Prostate gland (tissue), 2 donors: ENCODE measurements around the gene ENAH. TPM values are rescaled to one million over a fixed set of nuclear protein-coding genes. Genes with fewer than 3 reads are reported as not detected.

Source experiments
- DNase-seq: peaks from one replicate; pipeline ENCODE4 v3.0.0-alpha.2; 2019; ENCODE audit warnings: low spot score
- H3K27ac ChIP-seq, 2 donors: fragments of 200-600 bp; sonication (generic); 2 replicates each; pipeline ENCODE4 v1.5.1; 2017 to 2019
- H3K27me3 ChIP-seq: fragments of 200-600 bp; sonication (generic); replicated peaks from 2 replicates; pipeline ENCODE4 v1.5.1; 2019; ENCODE audit not compliant: insufficient read depth
- H3K36me3 ChIP-seq, 2 donors: fragments of 200-600 bp; sonication (generic); 1 replicate in 1 of 2; 2 replicates in 1 of 2; pipeline versions ENCODE4 v1.5.1 to v1.8.1; 2017 to 2019
- H3K4me1 ChIP-seq: fragments of 200-600 bp; sonication (generic); replicated peaks from 2 replicates; pipeline ENCODE4 v1.5.1; 2019
- H3K4me3 ChIP-seq, 2 donors: fragments of 200-600 bp; sonication (generic); 2 replicates each; pipeline ENCODE4 v1.5.1; 2017 to 2019
- H3K9me3 ChIP-seq: fragments of 200-600 bp; sonication (generic); 2 replicates; pipeline ENCODE4 v1.5.1; 2017
- POLR2A ChIP-seq: fragments of 450-650 bp; IDR thresholded peaks from one replicate; pipeline ENCODE4 v1.6.1; 2016; ENCODE audit warnings: antibody characterized with exemption, mild to moderate bottlenecking
- POLR2AphosphoS5 ChIP-seq: sonication (generic); formaldehyde crosslinking; IDR thresholded peaks from one replicate; pipeline ENCODE4 v1.6.1; 2017; ENCODE audit warnings: antibody characterized with exemption
- WGBS: methylation state at CpG from one replicate; pipeline ENCODE4 v1.1.5; 2018; 5-methylcytosine and 5-hydroxymethylcytosine counted together
- intact Hi-C: fragments of 100-400 bp; cut with DNase I; formaldehyde crosslinking; loops from one replicate; pipeline ENCODE4 v1.14.2; 2022
- total RNA-seq, 2 donors: library from RNA; depleted of rRNA; stranded (reverse); fragments of >200 nt; gene quantifications; one replicate each; pipeline ENCODE4 v1.1.0, GENCODE V29; 2016
- TF ChIP-seq, protein P1 (sequence below), 4 experiments: fragments of 200-600 bp in 2 of 4; fragments of 450-650 bp in 2 of 4; sonication (generic) in 2 of 4; IDR thresholded peaks; 1 replicate in 3 of 4; 2 replicates in 1 of 4; pipeline ENCODE4 v1.5.1; 2016 to 2019; ENCODE audit warnings: antibody characterized with exemption in 4 of 4, mild to moderate bottlenecking in 2 of 4, moderate library complexity in 2 of 4

Gene ENAH
- total RNA-seq, 2 donors from 2014 or later = 36.4 to 93.6 TPM

DNA sequence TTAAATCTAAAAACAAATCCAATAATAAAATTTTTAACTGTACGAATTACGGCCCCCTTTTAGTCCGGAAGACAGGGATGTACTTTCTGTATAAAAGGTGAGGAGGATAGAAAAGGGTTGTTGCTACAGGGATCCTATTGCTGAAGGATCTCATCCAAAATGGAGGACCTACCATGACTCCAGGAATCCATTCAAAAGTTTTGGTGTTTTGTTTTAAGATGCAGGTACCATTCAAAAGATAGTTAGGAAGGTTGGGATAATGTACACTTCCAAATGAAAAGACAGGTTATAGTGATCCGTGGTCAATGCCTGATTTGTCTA lies 1.3 kb upstream of the ENAH start:
- H3K27me3 ChIP-seq = no peaks in the 10 kb centered on the region
- peak overlapping the region; percentile 96 to 97 for H3K27ac ChIP-seq
- no peaks in the 10 kb centered on the region for H3K4me1 ChIP-seq
- no peaks in the 10 kb centered on the region for H3K9me3 ChIP-seq
- TF ChIP-seq POLR2A (no peak), POLR2AphosphoS5 (no peak)
- TF ChIP-seq, protein P1, sequence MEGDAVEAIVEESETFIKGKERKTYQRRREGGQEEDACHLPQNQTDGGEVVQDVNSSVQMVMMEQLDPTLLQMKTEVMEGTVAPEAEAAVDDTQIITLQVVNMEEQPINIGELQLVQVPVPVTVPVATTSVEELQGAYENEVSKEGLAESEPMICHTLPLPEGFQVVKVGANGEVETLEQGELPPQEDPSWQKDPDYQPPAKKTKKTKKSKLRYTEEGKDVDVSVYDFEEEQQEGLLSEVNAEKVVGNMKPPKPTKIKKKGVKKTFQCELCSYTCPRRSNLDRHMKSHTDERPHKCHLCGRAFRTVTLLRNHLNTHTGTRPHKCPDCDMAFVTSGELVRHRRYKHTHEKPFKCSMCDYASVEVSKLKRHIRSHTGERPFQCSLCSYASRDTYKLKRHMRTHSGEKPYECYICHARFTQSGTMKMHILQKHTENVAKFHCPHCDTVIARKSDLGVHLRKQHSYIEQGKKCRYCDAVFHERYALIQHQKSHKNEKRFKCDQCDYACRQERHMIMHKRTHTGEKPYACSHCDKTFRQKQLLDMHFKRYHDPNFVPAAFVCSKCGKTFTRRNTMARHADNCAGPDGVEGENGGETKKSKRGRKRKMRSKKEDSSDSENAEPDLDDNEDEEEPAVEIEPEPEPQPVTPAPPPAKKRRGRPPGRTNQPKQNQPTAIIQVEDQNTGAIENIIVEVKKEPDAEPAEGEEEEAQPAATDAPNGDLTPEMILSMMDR (IDR thresholded peaks at IDR 0.05) = no peak
- H3K4me3 ChIP-seq = peak overlapping the region; percentile 95 to 96
- intact Hi-C loops = loop anchor here (2.0 to 5.0 kb wide), 2 partner anchors 118 to 179 kb away; no protein-coding TSS in a partner anchor
- DNase-seq = no peak
- WGBS = 66% methylated on average over 4 of the region's 4 CpGs
- H3K36me3 ChIP-seq = no peaks in the 10 kb centered on the region

GRCh38 chr1:225653463-225654276 lies 747 bp upstream of the ENAH start:
- Histone ChIP-seq H3K27me3 (no peaks in the 10 kb centered on the region), H3K27ac (peak overlapping the region; percentile 96 to 97), H3K36me3 (no peaks in the 10 kb centered on the region), H3K4me1 (no peaks in the 10 kb centered on the region), H3K9me3 (no peaks in the 10 kb centered on the region), H3K4me3 (peak overlapping the region; percentile 95 to 96)
- intact Hi-C loops = loop anchor here (2.0 to 5.0 kb wide), 2 partner anchors 119 to 179 kb away; no protein-coding TSS in a partner anchor
- under 1% methylated on average over 59 of the region's 70 CpGs for WGBS
- peak; percentile 65 for DNase-seq
- peak; percentile 40 for TF ChIP-seq POLR2AphosphoS5
- TF ChIP-seq, protein P1 (IDR thresholded peaks at IDR 0.05) = no peak
- peak; percentile 23 for TF ChIP-seq POLR2A

DNA sequence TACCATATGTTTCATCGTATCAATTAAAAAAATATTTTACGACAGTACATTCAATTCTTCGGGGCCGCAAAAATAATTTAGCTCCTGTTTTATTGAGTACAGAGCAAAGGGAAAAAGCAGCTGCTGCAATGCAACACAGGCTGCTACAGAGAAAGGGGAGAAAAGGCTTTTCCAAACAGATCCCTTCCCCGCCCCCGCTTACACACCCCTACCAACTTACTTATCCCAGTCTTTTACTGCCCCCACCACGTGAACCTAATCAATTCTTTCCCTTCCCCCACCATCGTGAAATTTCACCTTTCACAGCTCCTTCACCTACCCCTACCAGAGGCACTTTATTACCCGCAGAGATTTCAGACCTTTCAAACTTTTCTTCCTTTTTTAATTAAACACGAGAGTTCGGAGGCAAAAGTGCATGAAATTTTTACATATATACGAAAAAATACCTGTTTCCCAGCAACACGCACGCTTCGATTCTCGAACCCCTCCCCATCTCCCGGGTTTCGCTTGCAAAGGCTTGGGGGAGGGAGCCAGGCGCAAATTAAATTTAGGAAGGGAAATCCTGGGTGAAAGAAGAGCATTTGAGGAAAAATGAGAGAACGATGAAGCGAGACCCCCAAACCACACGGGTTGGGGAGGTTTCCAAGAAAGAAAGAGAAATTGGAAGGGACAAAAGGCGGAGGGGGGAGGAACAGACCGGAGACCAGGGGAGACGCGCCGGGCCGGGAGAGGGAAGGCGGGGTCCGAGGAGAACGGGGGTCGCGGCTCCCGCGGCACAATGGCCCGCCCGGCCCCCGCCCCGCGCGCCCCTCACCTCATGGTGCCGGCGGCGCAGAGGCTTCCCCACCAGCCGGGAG lies 823 bp downstream of the ENAH start:
- H3K4me1 ChIP-seq = no peaks in the 10 kb centered on the region
- H3K4me3 ChIP-seq = peak overlapping the region; percentile 95 to 96
- under 1% methylated on average over 45 of the region's 45 CpGs for WGBS
- peak; percentile 34 for DNase-seq
- no peaks in the 10 kb centered on the region for H3K9me3 ChIP-seq
- peak overlapping the region; percentile 96 to 97 for H3K27ac ChIP-seq
- TF ChIP-seq POLR2A (no peak), POLR2AphosphoS5 (no peak)
- TF ChIP-seq, protein P1 (IDR thresholded peaks at IDR 0.05) = no peak
- H3K27me3 ChIP-seq = no peaks in the 10 kb centered on the region
- no peaks in the 10 kb centered on the region for H3K36me3 ChIP-seq
- intact Hi-C loops = loop anchor here (5.0 kb wide), 1 partner anchor 120 kb away; no protein-coding TSS in a partner anchor

- Histone ChIP-seq H3K27ac (peak overlapping the region; percentile 96 to 97), H3K9me3 (no peaks in the 10 kb centered on the region), H3K36me3 (no peaks in the 10 kb centered on the region), H3K27me3 (no peaks in the 10 kb centered on the region), H3K4me1 (no peaks in the 10 kb centered on the region), H3K4me3 (peak overlapping the region; percentile 95 to 96)
- intact Hi-C loops = loop anchor here (5.0 kb wide), 1 partner anchor 121 kb away; no protein-coding TSS in a partner anchor
- 15% methylated on average over 8 of the region's 8 CpGs for WGBS
- no peak for DNase-seq
- TF ChIP-seq, protein P1 (IDR thresholded peaks at IDR 0.05) = no peak
- peak; percentile 36 for TF ChIP-seq POLR2AphosphoS5
- TF ChIP-seq POLR2A = no peak
Observed at GRCh38 chr1:225651376-225651871, 1.5 kb downstream of the ENAH start.
